ENCODE measurements around the gene PTPRU. TPM values are rescaled to one million over a fixed set of nuclear protein-coding genes. Genes with fewer than 3 reads are reported as not detected.

Gene PTPRU
- total RNA-seq, 1 experiment from 2014 or later = 40.7 TPM

GRCh38 chr1:29329022-29329775 is 92.9 kb downstream of the PTPRU start:
- no peak overlapping the region for H3K4me2 ChIP-seq (ENCODE audit: low read length)
- DNase-seq (ENCODE audit: low read depth, low spot score) (no peak), ATAC-seq (no peak)
- ChIA-PET CTCF (no interaction called here), RAD21 (ENCODE audit: low non-redundant PET in 1 of 2, low total read pairs in 2 of 2, uncharacterized antibody in 2 of 2, unreplicated experiment in 2 of 2) (no interaction called here), POLR2A (no interaction called here)
- H3K4me1 ChIP-seq (ENCODE audit: control insufficient read depth in 1 of 2, insufficient read depth in 2 of 2, low read length in 2 of 2) = peaks cover 0 to 6% of the 10 kb centered on the region in 2 experiments; a peak in 1 of 4 replicates
- H3K9ac ChIP-seq (ENCODE audit: low read length) = no peak overlapping the region
- H3K4me3 ChIP-seq (replicated peaks in 1 of 2; ENCODE audit: low read depth in 1 of 2, low read length in 2 of 2) = no peak overlapping the region
- no peaks in the 10 kb centered on the region for H3K9me2 ChIP-seq (ENCODE audit: insufficient read depth)
- intact Hi-C loops (cut with micrococcal nuclease) = no loop called here
- no peaks in the 10 kb centered on the region for H3K9me3 ChIP-seq (ENCODE audit: control insufficient read depth in 1 of 2, insufficient read depth in 1 of 2, low read depth in 1 of 2, low read length in 2 of 2)
- H3K79me2 ChIP-seq (ENCODE audit: insufficient read depth, low read length) = no peaks in the 10 kb centered on the region
- no peaks in the 10 kb centered on the region for H4K20me1 ChIP-seq (ENCODE audit: insufficient read depth)
- H3K27ac ChIP-seq (ENCODE audit: low read depth, low read length) = no peak overlapping the region
- no peak overlapping the region for H2AFZ ChIP-seq (ENCODE audit: low read depth, low read length, poor library complexity, severe bottlenecking)
- no peak for TF ChIP-seq EGR1 (IDR thresholded peaks at IDR 0.05; ENCODE audit: low read depth)
- no peak for TF ChIP-seq FOSL1 (IDR thresholded peaks at IDR 0.05; ENCODE audit: low read depth)
- TF ChIP-seq ATF3 (IDR thresholded peaks at IDR 0.05) = no peak
- TF ChIP-seq ZFX (IDR thresholded peaks at IDR 0.05) = no peak
- TF ChIP-seq CBX3 (IDR thresholded peaks at IDR 0.05; ENCODE audit: low read depth) = no peak
- no peak for TF ChIP-seq ELF1 (IDR thresholded peaks at IDR 0.05; ENCODE audit: borderline replicate concordance, low read depth)
- no peak for TF ChIP-seq ZBTB33 (IDR thresholded peaks at IDR 0.05; ENCODE audit: extremely low read depth, insufficient replicate concordance, low read length)
- TF ChIP-seq SP1 (IDR thresholded peaks at IDR 0.05; ENCODE audit: low read depth) = no peak
- no peak for TF ChIP-seq EZH2phosphoT487 (IDR thresholded peaks at IDR 0.05; ENCODE audit: borderline replicate concordance)
- TF ChIP-seq EZH2 (IDR thresholded peaks at IDR 0.05) = no peak
- TF ChIP-seq ZNF274 (IDR thresholded peaks at IDR 0.05; ENCODE audit: low read depth, low read length) = no peak
- peaks cover 12% of the 10 kb centered on the region for H3K27me3 ChIP-seq (ENCODE audit: insufficient read depth, low read length)
- BruUV-seq (replicated peaks) = no TSS peak
- H3K36me3 ChIP-seq (ENCODE audit: control insufficient read depth in 1 of 2, insufficient read depth in 2 of 2, low read length in 2 of 2) = 0 out of 4 replicates have a peak, but pooled peaks cover 2 to 3% of the 10 kb centered on the region in 2 experiments
